Measurements from ENCODE around the gene ZNRD2.
"Not testable (repeated sequence)": the region's sequence is repeated elsewhere in the genome, so short reads cannot be mapped to it uniquely, and the experiment has no call there.

Gene ZNRD2, protein sequence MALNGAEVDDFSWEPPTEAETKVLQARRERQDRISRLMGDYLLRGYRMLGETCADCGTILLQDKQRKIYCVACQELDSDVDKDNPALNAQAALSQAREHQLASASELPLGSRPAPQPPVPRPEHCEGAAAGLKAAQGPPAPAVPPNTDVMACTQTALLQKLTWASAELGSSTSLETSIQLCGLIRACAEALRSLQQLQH

DNA sequence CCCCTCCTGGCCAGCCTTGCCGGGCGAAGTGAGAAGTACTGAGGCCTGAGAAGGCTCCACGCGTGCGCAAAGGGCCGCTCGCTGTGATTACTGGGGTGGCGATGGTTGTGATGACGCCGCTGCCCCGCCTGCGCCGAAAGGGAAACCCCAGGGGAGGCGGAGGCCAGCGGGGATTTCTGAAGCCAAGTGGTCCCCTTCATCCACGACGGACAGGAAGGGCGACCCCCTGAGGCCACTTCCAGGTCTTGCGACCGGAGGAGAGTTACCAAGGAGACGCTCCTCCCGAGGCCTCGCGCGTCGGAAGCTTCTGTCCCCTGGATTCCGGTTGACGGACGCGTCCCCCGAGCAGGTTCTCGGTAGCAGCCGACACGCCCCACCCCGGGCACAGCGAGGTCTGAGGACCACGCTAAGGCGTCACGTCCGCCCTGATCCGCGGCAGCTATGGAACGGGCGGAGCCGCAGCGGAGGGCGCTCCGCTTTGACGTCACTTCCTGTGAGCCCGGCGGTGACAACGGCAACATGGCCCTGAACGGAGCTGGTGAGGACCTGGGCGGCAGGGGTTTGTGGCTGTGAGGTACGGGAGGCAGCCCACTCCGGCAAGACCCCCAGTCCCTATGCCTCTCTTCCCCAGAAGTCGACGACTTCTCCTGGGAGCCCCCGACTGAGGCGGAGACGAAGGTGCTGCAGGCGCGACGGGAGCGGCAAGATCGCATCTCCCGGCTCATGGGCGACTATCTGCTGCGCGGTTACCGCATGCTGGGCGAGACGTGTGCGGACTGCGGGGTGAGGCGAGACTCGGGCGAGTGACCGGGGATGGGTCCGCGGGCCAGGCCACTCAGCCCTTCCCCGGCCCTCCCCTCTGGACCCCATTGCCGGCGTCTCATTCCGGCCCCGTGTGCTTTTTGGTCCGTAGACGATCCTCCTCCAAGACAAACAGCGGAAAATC is at the start of gene ZNRD2:
ZNRD2 (plus strand) TSS at position 505 of the 946 bp plus-strand sequence; CDS start at position 520, 15 bp downstream.
- Histone ChIP-seq H3K4me2 (peak within 1 kb of the TSS; percentile 88), H3K4me3 (IDR thresholded peaks at IDR 0.05; ENCODE audit: insufficient read depth, low read depth, low read length) (no peak within 1 kb of the TSS), H3K9ac (peak within 1 kb of the TSS; percentile 72), H3K4me1 (ENCODE audit: low read depth, poor library complexity, severe bottlenecking) (peaks cover 48% of the 10 kb centered on the region), H3K36me3 (ENCODE audit: insufficient read depth) (no peaks in the 10 kb centered on the region), H3K79me2 (ENCODE audit: insufficient read depth, low read depth) (peaks cover 50% of the 10 kb centered on the region), H3K27ac (peak within 1 kb of the TSS; percentile 84), H4K20me1 (ENCODE audit: insufficient read depth) (no peaks in the 10 kb centered on the region), H3K27me3 (ENCODE audit: insufficient read depth, low read depth) (no peaks in the 10 kb centered on the region), H2AFZ (ENCODE audit: low read depth) (peak within 1 kb of the TSS; percentile 89)
- TF ChIP-seq, protein P1, sequence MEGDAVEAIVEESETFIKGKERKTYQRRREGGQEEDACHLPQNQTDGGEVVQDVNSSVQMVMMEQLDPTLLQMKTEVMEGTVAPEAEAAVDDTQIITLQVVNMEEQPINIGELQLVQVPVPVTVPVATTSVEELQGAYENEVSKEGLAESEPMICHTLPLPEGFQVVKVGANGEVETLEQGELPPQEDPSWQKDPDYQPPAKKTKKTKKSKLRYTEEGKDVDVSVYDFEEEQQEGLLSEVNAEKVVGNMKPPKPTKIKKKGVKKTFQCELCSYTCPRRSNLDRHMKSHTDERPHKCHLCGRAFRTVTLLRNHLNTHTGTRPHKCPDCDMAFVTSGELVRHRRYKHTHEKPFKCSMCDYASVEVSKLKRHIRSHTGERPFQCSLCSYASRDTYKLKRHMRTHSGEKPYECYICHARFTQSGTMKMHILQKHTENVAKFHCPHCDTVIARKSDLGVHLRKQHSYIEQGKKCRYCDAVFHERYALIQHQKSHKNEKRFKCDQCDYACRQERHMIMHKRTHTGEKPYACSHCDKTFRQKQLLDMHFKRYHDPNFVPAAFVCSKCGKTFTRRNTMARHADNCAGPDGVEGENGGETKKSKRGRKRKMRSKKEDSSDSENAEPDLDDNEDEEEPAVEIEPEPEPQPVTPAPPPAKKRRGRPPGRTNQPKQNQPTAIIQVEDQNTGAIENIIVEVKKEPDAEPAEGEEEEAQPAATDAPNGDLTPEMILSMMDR (conservative IDR thresholded peaks at IDR 0.05; ENCODE audit: low read depth, low read length), result peak; percentile 44; the same call in 1 of the 2 replicates

DNA sequence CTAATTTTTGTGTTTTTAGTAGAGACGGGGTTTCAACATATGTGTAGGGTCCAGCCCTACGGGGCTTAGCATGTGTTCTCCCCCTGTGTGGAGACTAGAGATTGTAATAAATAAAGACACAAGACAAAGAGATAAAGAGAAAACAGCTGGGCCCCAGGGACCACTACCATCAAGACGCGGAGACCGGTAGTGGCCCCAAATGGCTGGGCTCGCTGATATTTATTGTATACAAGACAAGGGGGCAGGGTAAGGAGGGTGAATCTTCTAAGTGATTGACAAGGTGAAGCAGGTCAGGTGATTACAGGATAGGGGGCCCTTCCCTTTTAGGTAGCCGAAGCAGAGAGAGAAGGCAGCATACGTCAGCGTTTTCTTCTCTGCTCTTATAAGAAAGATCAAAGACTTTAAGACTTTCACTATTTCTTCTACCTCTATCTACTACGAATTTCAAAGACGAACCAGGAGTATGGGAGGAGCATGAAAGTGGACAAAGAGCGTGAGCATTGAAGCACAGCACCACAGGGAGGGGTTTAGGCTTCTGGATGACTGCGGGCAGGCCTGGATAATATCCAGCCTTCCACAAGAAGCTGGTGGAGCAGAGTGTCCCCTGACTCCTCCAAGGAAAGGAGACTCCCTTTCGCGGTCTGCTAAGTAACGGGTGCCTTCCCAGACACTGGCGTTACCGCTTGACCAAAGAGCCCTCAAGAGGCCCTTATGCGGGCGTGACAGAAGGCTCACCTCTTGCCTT is 48.3 kb upstream of the ZNRD2 start:
- H4K20me1 ChIP-seq (ENCODE audit: insufficient read depth); H2AFZ ChIP-seq (ENCODE audit: low read depth); H3K4me1 ChIP-seq (ENCODE audit: low read depth, poor library complexity, severe bottlenecking); H3K4me2 ChIP-seq; H3K36me3 ChIP-seq (ENCODE audit: insufficient read depth); H3K4me3 ChIP-seq (IDR thresholded peaks at IDR 0.05; ENCODE audit: insufficient read depth, low read depth, low read length); H3K27ac ChIP-seq; H3K27me3 ChIP-seq (ENCODE audit: insufficient read depth, low read depth); H3K9ac ChIP-seq: not testable (repeated sequence)
- H3K79me2 ChIP-seq (ENCODE audit: insufficient read depth, low read depth), result peaks cover 16% of the 10 kb centered on the region; the same call in 1 of the 2 replicates

DNA sequence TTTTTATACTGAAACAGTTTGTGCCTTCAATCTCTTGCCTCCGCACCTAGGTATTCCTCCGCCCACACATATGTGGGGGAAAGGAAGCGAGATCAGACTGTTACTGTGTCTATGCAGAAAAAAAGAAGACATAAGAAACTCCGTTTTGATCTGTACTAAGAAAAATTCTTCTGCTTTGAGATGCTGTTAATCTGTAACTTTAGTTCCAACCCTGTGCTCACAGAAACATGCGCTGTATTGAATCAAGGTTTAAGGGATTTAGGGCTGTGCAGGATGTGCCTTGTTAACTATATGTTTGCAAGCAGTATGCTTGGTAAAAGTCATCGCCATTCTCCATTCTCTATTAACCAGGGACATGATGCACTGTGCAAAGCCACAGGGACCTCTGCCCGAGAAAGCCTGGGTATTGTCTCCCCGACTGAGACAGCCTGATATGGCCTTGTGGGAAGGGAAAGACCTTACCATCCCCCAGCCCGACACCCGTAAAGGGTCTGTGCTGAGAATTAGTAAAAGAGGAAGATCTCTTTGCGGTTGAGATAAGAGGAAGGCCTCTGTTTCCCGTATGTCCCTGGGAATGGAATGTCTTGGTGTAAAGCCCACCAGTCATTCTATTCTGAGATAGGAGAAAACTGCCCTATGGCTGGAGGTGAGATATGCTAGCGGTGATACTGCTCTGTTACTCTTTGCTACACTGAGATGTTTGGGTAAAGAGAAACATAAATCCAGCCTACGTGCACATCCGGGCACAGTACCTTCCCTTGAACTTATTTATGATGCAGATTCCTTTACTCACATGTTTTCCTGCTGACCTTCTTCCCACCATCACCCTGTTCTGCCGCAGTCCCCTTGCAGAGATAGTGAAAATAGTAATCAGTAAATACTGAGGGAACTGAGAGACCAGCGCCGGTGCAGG is 47.3 kb upstream of the ZNRD2 start:
- H3K4me1 ChIP-seq (ENCODE audit: low read depth, poor library complexity, severe bottlenecking); H3K4me2 ChIP-seq; H3K27me3 ChIP-seq (ENCODE audit: insufficient read depth, low read depth); H3K27ac ChIP-seq; H3K36me3 ChIP-seq (ENCODE audit: insufficient read depth); H2AFZ ChIP-seq (ENCODE audit: low read depth); H3K4me3 ChIP-seq (IDR thresholded peaks at IDR 0.05; ENCODE audit: insufficient read depth, low read depth, low read length); H4K20me1 ChIP-seq (ENCODE audit: insufficient read depth); H3K9ac ChIP-seq: not testable (repeated sequence)
- peaks cover 16% of the 10 kb centered on the region; the same call in 1 of the 2 replicates for H3K79me2 ChIP-seq (ENCODE audit: insufficient read depth, low read depth)

DNA sequence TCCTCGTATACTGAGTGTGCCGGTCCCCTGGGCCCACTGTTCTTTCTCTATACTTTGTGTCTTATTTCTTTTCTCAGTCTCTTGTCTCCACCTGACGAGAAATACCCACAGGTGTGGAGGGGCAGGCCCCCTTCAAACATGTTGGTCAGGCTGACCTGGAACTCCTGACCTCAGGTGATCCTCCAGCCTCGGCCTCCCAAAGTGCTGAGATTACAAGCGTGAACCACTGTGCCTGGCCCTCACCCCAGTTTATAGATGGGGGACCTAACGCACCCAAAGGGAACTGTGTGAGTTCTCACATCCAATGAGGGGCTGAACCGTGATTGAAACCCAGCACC is 46.7 kb upstream of the ZNRD2 start:
- not testable (repeated sequence) for H3K4me2 ChIP-seq; H3K4me3 ChIP-seq (IDR thresholded peaks at IDR 0.05; ENCODE audit: insufficient read depth, low read depth, low read length); H3K36me3 ChIP-seq (ENCODE audit: insufficient read depth); H3K27ac ChIP-seq; H4K20me1 ChIP-seq (ENCODE audit: insufficient read depth); H3K27me3 ChIP-seq (ENCODE audit: insufficient read depth, low read depth); H3K4me1 ChIP-seq (ENCODE audit: low read depth, poor library complexity, severe bottlenecking); H2AFZ ChIP-seq (ENCODE audit: low read depth); H3K9ac ChIP-seq
- peaks cover 16% of the 10 kb centered on the region; the same call in 1 of the 2 replicates for H3K79me2 ChIP-seq (ENCODE audit: insufficient read depth, low read depth)

DNA sequence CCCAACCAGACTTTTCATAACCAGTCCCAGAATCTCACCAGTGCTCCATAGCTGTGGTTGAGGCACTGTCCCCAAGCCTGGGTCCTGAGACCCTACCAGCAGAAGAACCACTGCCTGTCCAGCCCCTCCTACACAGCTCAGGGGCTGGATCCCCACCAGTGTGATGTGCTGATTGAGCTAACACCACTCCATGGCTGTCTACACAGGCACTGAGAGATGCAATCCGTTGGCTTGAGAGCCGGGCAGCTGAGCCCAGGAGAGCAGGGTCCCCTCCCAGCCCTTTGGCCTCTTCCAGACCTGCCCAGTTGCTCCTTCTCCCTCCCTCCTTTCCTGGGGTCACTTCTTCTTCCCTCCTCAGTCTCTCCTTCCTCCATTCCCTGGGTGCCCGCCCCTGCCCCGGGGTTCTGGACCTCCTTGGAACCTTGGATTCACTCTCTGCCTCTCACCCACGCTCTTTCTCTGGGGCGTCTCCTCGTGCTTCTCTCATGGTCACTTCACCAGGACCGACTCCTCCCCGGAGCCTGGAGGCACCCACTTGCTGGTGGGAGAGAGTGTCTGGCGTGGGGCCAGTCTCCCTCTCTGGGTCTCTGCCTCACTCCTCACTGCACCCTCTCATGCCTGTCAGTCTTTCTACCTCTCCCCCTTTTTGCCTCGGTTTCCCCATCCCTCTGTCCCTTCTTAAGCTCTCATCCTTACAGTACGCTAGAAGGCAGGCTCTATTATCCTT is 46.1 kb upstream of the ZNRD2 start:
- Histone ChIP-seq H3K9ac (no peak overlapping the region), H3K4me3 (IDR thresholded peaks at IDR 0.05; ENCODE audit: insufficient read depth, low read depth, low read length) (no peak overlapping the region), H3K79me2 (ENCODE audit: insufficient read depth, low read depth) (peaks cover 16% of the 10 kb centered on the region; the same call in 1 of the 2 replicates), H3K27me3 (ENCODE audit: insufficient read depth, low read depth) (peaks cover 4% of the 10 kb centered on the region; the same call in 1 of the 2 replicates), H3K36me3 (ENCODE audit: insufficient read depth) (no peaks in the 10 kb centered on the region; the same call in 1 of the 2 replicates), H3K4me1 (ENCODE audit: low read depth, poor library complexity, severe bottlenecking) (peaks cover 4% of the 10 kb centered on the region), H4K20me1 (ENCODE audit: insufficient read depth) (no peaks in the 10 kb centered on the region), H3K27ac (no peak overlapping the region), H2AFZ (ENCODE audit: low read depth) (peak overlapping the region; percentile 20; the same call in 1 of the 2 replicates), H3K4me2 (peak overlapping the region; percentile 60)
- TF ChIP-seq, protein P1 (conservative IDR thresholded peaks at IDR 0.05; ENCODE audit: low read depth, low read length), result no peak

All from KMS-11 (cell line).